Panc1 (cell line): ENCODE measurements around the gene GLRA3. TPM values are rescaled to one million over a fixed set of nuclear protein-coding genes. Genes with fewer than 3 reads are reported as not detected.
"Not testable (repeated sequence)": the region's sequence is repeated elsewhere in the genome, so short reads cannot be mapped to it uniquely, and the experiment has no call there.

ENCODE experiments used
- ATAC-seq: fragments of 200-7000 bp; cut with Tn5 transposase; 2 replicates; pipeline ENCODE4 v1.9.1; 2020; ENCODE audit warnings: mild to moderate bottlenecking, moderate library complexity
- BruUV-seq: library from RNA; stranded (reverse); fragments of 400-500 nt; replicated peaks from 2 replicates; lab custom pipeline; 2021; lab: Mats Ljungman, UMichigan
- CTCF ChIA-PET: fragments of 300-600 bp; sonication (Branson Sonifier 250); formaldehyde crosslinking; loops from one replicate; lab custom pipeline; 2022; ENCODE audit warnings: antibody characterized with exemption; lab: Charles Lee
- POLR2A ChIA-PET: fragments of 300-600 bp; sonication (Branson Sonifier 250); formaldehyde crosslinking; loops from one replicate; lab custom pipeline; 2022; ENCODE audit warnings: antibody characterized with exemption; lab: Charles Lee
- DNase-seq: peaks from one replicate; pipeline ENCODE4 v3.0.0-alpha.2; 2010; ENCODE audit warnings: low read depth, low spot score
- H3K27ac ChIP-seq: 2 replicates; pipeline ENCODE4 v1.5.1; 2011; ENCODE audit warnings: mild to moderate bottlenecking, low read length, inconsistent platforms
- H3K27me3 ChIP-seq: fragments of 200-500 bp; sonication (Bioruptor generic); 2 replicates; pipeline ENCODE4 v1.6.0; 2014; ENCODE audit warnings: low read length, inconsistent platforms; ENCODE audit not compliant: control insufficient read depth, insufficient read depth
- H3K36me3 ChIP-seq: fragments of 200-500 bp; sonication (Bioruptor generic); 2 replicates; pipeline ENCODE4 v1.5.1; 2014; ENCODE audit warnings: inconsistent platforms, mild to moderate bottlenecking, low read length, moderate library complexity; ENCODE audit not compliant: control insufficient read depth, insufficient read depth
- H3K4me1 ChIP-seq: 2 replicates; pipeline ENCODE4 v1.5.1; 2011; ENCODE audit warnings: inconsistent platforms, mild to moderate bottlenecking, low read length, moderate library complexity; ENCODE audit not compliant: control insufficient read depth, insufficient read depth
- H3K4me3 ChIP-seq, 2 experiments: 2 replicates each; pipeline ENCODE4 v1.5.1; 2011 to 2012; ENCODE audit warnings: low read depth in 2 of 2, low read length in 2 of 2, mild to moderate bottlenecking in 2 of 2, inconsistent platforms in 1 of 2, moderate library complexity in 1 of 2
- H3K9me3 ChIP-seq: fragments of 200-500 bp; sonication (Bioruptor generic); 2 replicates; pipeline ENCODE4 v1.5.1; 2014; ENCODE audit warnings: low read depth, mild to moderate bottlenecking, inconsistent platforms, low read length, moderate library complexity; ENCODE audit not compliant: control insufficient read depth, insufficient read depth
- POLR2AphosphoS5 ChIP-seq: IDR thresholded peaks from 2 replicates; pipeline ENCODE4 v1.6.1; 2012; ENCODE audit warnings: mild to moderate bottlenecking, low read depth, low read length, moderate library complexity
- SIN3A ChIP-seq: IDR thresholded peaks from 2 replicates; pipeline ENCODE4 v1.6.1; 2012; ENCODE audit warnings: low read depth, mild to moderate bottlenecking, low read length, moderate library complexity, borderline replicate concordance; ENCODE audit not compliant: insufficient read depth
- TCF7L2 ChIP-seq: IDR thresholded peaks from 2 replicates; pipeline ENCODE4 v1.6.1; 2011; ENCODE audit warnings: mild to moderate bottlenecking, low read depth, low read length, inconsistent platforms
- in situ Hi-C: cut with HindIII; loops from 2 replicates; pipeline ENCODE4 v1.10.0; 2016; ENCODE audit warnings: low sequenced_read_pairs, low pct_unique_long_range_greater_than_20kb
- intact Hi-C: fragments of 100-400 bp; cut with micrococcal nuclease; formaldehyde crosslinking; loops from one replicate; pipeline ENCODE4 v1.10.0; 2022; ENCODE audit not compliant: unreplicated experiment
- total RNA-seq: library from RNA; stranded (reverse); gene quantifications from one replicate; pipeline ENCODE4 v1.2.1, GENCODE V29; 2021; ENCODE audit not compliant: unreplicated experiment
- TF ChIP-seq, protein P1 (sequence below), 2 experiments: IDR thresholded peaks; 2 replicates each; pipeline ENCODE4 v1.6.1; 2011 to 2012; ENCODE audit warnings: low read depth in 2 of 2, control low read depth in 1 of 2, low read length in 1 of 2, mild to moderate bottlenecking in 1 of 2, moderate library complexity in 1 of 2; ENCODE audit not compliant: insufficient read depth in 1 of 2
- TF ChIP-seq, protein P2 (sequence below): fragments of 450-650 bp; IDR thresholded peaks from 2 replicates; pipeline ENCODE4 v1.5.1; 2017; ENCODE audit warnings: mild to moderate bottlenecking

Gene GLRA3
- total RNA-seq, 1 experiment from 2014 or later: not detected

DNA sequence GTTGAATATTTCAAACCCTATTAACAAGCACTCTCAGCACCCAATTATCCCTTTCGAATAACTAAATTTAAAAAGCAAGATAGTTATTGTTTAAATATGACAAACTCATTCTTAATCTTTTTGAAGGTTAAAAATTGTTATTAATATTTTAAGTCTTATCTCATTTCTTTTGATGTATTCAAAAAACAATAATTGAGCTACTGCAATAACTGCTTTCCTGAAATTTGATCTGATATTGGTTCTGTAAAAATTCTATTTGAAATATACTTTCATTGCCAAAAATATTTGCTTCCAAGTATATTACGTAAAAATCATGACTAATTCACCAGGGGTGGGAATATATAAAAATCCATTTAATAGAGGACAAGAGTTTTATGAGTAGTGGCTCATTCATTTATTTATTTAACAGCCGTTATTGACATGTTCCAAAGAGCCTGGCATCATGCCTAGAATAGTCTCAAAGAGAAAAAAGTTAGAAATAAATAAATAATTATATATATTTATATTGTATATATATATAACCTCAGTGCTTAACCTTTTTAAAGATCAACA is 34.4 kb downstream of the GLRA3 start:
- DNase-seq (no peak), ATAC-seq (no peak)
- H3K4me3 ChIP-seq: no peak overlapping the region
- no peaks in the 10 kb centered on the region for H3K36me3 ChIP-seq
- BruUV-seq: no TSS peak
- intact Hi-C loops (no loop called here), in situ Hi-C loops (no loop called here)
- H3K9me3 ChIP-seq: no peaks in the 10 kb centered on the region
- ChIA-PET CTCF (no interaction called here), POLR2A (no interaction called here)
- H3K27ac ChIP-seq: no peak overlapping the region
- no peaks in the 10 kb centered on the region for H3K4me1 ChIP-seq
- no peak for TF ChIP-seq POLR2AphosphoS5
- TF ChIP-seq TCF7L2: no peak
- TF ChIP-seq, protein P1, sequence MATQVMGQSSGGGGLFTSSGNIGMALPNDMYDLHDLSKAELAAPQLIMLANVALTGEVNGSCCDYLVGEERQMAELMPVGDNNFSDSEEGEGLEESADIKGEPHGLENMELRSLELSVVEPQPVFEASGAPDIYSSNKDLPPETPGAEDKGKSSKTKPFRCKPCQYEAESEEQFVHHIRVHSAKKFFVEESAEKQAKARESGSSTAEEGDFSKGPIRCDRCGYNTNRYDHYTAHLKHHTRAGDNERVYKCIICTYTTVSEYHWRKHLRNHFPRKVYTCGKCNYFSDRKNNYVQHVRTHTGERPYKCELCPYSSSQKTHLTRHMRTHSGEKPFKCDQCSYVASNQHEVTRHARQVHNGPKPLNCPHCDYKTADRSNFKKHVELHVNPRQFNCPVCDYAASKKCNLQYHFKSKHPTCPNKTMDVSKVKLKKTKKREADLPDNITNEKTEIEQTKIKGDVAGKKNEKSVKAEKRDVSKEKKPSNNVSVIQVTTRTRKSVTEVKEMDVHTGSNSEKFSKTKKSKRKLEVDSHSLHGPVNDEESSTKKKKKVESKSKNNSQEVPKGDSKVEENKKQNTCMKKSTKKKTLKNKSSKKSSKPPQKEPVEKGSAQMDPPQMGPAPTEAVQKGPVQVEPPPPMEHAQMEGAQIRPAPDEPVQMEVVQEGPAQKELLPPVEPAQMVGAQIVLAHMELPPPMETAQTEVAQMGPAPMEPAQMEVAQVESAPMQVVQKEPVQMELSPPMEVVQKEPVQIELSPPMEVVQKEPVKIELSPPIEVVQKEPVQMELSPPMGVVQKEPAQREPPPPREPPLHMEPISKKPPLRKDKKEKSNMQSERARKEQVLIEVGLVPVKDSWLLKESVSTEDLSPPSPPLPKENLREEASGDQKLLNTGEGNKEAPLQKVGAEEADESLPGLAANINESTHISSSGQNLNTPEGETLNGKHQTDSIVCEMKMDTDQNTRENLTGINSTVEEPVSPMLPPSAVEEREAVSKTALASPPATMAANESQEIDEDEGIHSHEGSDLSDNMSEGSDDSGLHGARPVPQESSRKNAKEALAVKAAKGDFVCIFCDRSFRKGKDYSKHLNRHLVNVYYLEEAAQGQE (IDR thresholded peaks at IDR 0.05; ENCODE audit: insufficient read depth in 1 of 2, low read depth in 2 of 2, low read length in 1 of 2): no peak
- TF ChIP-seq SIN3A: no peak
- TF ChIP-seq, protein P2, sequence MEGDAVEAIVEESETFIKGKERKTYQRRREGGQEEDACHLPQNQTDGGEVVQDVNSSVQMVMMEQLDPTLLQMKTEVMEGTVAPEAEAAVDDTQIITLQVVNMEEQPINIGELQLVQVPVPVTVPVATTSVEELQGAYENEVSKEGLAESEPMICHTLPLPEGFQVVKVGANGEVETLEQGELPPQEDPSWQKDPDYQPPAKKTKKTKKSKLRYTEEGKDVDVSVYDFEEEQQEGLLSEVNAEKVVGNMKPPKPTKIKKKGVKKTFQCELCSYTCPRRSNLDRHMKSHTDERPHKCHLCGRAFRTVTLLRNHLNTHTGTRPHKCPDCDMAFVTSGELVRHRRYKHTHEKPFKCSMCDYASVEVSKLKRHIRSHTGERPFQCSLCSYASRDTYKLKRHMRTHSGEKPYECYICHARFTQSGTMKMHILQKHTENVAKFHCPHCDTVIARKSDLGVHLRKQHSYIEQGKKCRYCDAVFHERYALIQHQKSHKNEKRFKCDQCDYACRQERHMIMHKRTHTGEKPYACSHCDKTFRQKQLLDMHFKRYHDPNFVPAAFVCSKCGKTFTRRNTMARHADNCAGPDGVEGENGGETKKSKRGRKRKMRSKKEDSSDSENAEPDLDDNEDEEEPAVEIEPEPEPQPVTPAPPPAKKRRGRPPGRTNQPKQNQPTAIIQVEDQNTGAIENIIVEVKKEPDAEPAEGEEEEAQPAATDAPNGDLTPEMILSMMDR: no peak
- H3K27me3 ChIP-seq: no peaks in the 10 kb centered on the region

DNA sequence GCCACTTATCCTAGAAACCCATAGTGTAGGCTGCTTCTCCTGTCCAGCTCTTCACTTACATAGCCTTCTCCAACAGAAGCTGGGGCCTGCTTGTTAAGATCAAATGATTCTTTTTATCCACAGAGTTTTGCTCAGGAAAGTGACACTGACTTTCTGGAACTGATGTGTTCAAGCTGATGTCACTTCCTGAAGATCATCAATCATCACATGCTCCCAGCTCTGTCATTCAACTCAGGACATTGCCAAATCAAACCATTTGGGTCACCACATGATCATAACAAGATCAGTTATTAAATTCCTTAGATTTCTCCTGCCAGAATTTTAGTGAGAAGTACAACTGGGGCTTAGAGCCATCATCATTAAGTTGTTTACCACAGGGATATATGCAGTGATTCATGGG is 39.4 kb downstream of the GLRA3 start:
- TF ChIP-seq, protein P2: no peak
- no peak for TF ChIP-seq SIN3A
- intact Hi-C loops: no loop called here

DNA sequence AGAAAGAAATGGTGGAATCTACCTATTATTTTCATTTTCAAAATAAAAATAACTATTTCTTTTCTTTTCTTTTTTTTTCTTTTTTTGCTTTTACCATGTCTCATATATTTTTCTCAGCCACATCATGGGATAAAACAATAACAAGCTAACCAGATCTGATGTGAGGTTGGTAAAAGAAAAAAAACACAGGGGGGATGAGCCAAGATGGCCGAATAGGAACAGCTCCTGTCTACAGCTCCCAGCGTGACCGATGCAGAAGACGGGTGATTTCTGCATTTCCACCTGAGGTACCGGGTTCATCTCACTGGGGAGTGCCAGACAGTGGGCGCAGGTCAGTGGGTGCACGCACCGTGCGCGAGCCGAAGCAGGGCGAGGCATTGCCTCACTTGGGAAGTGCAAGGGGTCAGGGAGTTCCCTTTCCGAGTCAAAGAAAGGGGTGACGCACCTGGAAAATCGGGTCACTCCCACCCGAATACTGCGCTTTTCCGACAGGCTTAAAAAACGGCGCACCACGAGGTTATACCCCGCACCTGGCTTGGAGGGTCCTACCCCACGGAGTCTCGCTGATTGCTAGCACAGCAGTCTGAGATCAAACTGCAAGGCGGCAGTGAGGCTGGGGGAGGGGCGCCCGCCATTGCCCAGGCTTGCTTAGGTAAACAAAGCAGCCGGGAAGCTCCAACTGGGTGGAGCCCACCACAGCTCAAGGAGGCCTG is 50.6 kb downstream of the GLRA3 start:
- H3K36me3 ChIP-seq, ATAC-seq, H3K27me3 ChIP-seq, H3K4me1 ChIP-seq, intact Hi-C loops, H3K27ac ChIP-seq, in situ Hi-C loops, H3K4me3 ChIP-seq, CTCF ChIA-PET, POLR2A ChIA-PET, H3K9me3 ChIP-seq, DNase-seq, BruUV-seq: not testable (repeated sequence)

More for the DNA sequence above, 39.4 kb downstream of the GLRA3 start:
- ChIA-PET POLR2A (no interaction called here), CTCF (no interaction called here)
- no peaks in the 10 kb centered on the region for H3K4me1 ChIP-seq
- no peaks in the 10 kb centered on the region for H3K36me3 ChIP-seq
- ATAC-seq (no peak), DNase-seq (no peak)
- BruUV-seq: no TSS peak
- in situ Hi-C loops: no loop called here
- no peaks in the 10 kb centered on the region for H3K27me3 ChIP-seq
- H3K27ac ChIP-seq: no peak overlapping the region
- H3K4me3 ChIP-seq: no peak overlapping the region
- H3K9me3 ChIP-seq: no peaks in the 10 kb centered on the region
